OCI-LY3 (cell line): Measurements from ENCODE around the gene FUOM.

ENCODE experiments used
- EZH2phosphoT487 ChIP-seq: fragments of 200-600 bp; shearing (Covaris generic); IDR thresholded peaks from 2 replicates; pipeline ENCODE4 v1.6.1; 2018; ENCODE audit warnings: antibody characterized with exemption, mixed run types, low read depth
- TF ChIP-seq, protein P1 (sequence below): fragments of 200-600, 300-600 bp; sonication (generic); IDR thresholded peaks from 2 replicates; pipeline ENCODE4 v1.5.1; 2014; ENCODE audit warnings: antibody characterized with exemption, low read length, low read depth

DNA sequence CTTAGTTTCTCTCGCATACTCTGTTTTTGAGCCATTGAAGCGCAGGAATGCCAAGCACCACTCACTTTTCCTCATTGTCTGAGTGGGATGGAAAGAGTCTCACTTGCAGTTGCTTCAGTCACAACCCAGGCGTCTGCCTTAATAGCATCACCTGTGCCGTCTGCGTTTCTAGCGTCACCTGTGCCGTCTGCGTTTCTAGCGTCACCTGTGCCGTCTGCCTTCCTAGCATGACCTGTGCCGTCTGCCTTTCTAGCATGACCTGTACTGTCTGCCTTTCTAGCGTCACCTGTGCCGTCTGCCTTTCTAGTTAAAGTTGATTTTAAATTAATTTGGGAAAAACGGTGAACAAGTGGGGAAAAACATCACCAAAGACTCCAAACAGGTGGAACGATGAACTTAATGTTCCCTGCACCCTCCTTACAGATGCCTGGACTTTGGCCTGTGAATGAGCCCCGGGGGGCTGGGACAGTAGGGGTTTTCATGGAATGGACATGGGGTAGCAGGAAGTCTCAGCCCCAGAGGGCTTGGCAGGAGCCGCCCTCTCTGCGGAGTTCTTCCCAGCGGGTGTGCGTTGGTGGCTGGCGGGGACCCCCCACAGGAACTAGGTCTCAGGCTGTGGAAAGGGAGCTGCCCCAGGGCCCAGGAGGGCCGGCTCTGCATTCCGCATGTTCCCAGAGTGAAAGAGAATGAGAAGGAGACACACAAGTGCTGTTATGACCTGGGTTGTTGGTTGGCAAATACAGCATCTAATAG is 45.6 kb downstream of the FUOM start:
- TF ChIP-seq, protein P1, sequence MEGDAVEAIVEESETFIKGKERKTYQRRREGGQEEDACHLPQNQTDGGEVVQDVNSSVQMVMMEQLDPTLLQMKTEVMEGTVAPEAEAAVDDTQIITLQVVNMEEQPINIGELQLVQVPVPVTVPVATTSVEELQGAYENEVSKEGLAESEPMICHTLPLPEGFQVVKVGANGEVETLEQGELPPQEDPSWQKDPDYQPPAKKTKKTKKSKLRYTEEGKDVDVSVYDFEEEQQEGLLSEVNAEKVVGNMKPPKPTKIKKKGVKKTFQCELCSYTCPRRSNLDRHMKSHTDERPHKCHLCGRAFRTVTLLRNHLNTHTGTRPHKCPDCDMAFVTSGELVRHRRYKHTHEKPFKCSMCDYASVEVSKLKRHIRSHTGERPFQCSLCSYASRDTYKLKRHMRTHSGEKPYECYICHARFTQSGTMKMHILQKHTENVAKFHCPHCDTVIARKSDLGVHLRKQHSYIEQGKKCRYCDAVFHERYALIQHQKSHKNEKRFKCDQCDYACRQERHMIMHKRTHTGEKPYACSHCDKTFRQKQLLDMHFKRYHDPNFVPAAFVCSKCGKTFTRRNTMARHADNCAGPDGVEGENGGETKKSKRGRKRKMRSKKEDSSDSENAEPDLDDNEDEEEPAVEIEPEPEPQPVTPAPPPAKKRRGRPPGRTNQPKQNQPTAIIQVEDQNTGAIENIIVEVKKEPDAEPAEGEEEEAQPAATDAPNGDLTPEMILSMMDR = no peak
- no peak for TF ChIP-seq EZH2phosphoT487
